OCI-LY3 (cell line): Measurements from ENCODE around the gene EPN1.

Experiments
- EZH2phosphoT487 ChIP-seq: fragments of 200-600 bp; shearing (Covaris generic); IDR thresholded peaks from 2 replicates; pipeline ENCODE4 v1.6.1; 2018; ENCODE audit warnings: antibody characterized with exemption, mixed run types, low read depth
- TF ChIP-seq, protein P1 (sequence below): fragments of 200-600, 300-600 bp; sonication (generic); IDR thresholded peaks from 2 replicates; pipeline ENCODE4 v1.5.1; 2014; ENCODE audit warnings: antibody characterized with exemption, low read length, low read depth

DNA sequence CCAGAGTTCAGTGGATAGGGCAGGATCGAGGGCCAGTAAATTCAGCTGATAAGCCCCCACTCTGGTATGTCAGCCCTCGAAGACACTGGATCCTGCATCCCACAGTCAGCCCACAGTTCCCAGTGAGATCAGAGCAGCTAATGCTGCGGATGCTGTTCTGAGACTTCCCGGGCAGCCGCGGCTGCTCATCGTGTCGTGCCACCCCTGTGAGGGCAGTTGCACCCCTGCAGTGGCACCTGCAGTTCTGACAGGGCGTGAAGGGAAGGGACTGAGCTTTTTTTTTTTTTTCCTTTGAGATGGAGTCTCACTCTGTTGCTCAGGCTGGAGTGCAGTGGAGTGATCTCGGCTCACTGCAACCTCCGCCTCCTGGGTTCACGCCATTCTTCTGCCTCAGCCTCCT lies 7.5 kb upstream of the EPN1 start:
- no peak for TF ChIP-seq EZH2phosphoT487
- TF ChIP-seq, protein P1, sequence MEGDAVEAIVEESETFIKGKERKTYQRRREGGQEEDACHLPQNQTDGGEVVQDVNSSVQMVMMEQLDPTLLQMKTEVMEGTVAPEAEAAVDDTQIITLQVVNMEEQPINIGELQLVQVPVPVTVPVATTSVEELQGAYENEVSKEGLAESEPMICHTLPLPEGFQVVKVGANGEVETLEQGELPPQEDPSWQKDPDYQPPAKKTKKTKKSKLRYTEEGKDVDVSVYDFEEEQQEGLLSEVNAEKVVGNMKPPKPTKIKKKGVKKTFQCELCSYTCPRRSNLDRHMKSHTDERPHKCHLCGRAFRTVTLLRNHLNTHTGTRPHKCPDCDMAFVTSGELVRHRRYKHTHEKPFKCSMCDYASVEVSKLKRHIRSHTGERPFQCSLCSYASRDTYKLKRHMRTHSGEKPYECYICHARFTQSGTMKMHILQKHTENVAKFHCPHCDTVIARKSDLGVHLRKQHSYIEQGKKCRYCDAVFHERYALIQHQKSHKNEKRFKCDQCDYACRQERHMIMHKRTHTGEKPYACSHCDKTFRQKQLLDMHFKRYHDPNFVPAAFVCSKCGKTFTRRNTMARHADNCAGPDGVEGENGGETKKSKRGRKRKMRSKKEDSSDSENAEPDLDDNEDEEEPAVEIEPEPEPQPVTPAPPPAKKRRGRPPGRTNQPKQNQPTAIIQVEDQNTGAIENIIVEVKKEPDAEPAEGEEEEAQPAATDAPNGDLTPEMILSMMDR: no peak
